Measurements from ENCODE around the gene INKA2.

INKA2 gene

GRCh38 chr1:111768625-111769024 is 29.4 kb upstream of the INKA2 start:
- TF ChIP-seq CTCF (IDR thresholded peaks at IDR 0.05; ENCODE audit: low read depth, low read length, missing control alignments): no peak
- no peak overlapping the region for H3K4me3 ChIP-seq (ENCODE audit: low read depth, low read length)
- DNase-seq (ENCODE audit: low read depth): no peak
- in situ Hi-C loops (cut with HindIII; ENCODE audit: low sequenced_read_pairs): loop anchor here (25.0 kb wide), 1 partner anchor 556 kb away; the partner anchor contains the start of gene DENND2D

DNA sequence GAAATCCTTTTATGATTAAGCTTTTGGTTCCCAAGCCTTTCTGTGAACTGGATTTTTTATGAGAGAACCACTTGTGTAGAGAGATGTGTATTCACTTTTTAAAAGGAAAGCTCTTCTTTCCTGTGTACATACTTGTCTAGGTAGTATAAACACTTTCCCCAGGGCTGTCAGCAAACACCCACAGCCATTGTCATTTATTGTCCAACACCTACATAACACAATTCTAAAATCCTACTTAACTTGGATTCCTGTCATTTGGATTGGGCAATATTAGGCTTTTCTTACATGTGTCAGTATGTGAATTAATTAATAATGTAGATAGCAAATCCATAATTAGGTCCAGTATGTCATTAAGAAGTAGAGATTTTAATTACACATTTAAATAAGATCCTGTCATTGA is 28.8 kb upstream of the INKA2 start:
- in situ Hi-C loops (cut with HindIII; ENCODE audit: low sequenced_read_pairs): loop anchor here (25.0 kb wide), 1 partner anchor 556 kb away; the partner anchor contains the start of gene DENND2D
- TF ChIP-seq CTCF (IDR thresholded peaks at IDR 0.05; ENCODE audit: low read depth, low read length, missing control alignments): no peak
- H3K4me3 ChIP-seq (ENCODE audit: low read depth, low read length): no peak overlapping the region
- DNase-seq (ENCODE audit: low read depth): no peak

DNA sequence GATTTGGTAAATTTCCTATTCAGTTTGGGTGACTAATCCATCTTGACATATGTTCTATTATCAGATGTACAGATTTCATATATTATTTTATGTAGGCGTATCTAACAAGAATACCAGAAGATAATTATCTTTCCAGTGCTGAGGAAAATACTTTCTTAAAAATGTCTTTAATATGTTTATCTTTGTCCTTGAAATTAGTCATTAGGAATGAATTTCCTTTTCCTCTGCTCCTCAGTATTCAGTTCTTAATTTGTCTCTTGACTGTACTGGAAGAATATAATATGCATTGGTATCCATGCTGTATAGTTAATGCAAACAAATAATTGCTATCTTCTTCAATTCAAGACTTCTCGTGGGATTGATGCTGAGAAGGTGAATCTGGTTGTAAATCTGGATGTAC is 23.1 kb upstream of the INKA2 start:
- H3K4me3 ChIP-seq (ENCODE audit: low read depth, low read length): no peak overlapping the region
- no peak for DNase-seq (ENCODE audit: low read depth)
- in situ Hi-C loops (cut with HindIII; ENCODE audit: low sequenced_read_pairs): loop anchor here (25.0 kb wide), 1 partner anchor 550 kb away; the partner anchor contains the start of gene DENND2D
- TF ChIP-seq CTCF (IDR thresholded peaks at IDR 0.05; ENCODE audit: low read depth, low read length, missing control alignments): no peak

- TF ChIP-seq CTCF (IDR thresholded peaks at IDR 0.05; ENCODE audit: low read depth, low read length, missing control alignments): no peak
- DNase-seq (ENCODE audit: low read depth): no peak
- in situ Hi-C loops (cut with HindIII; ENCODE audit: low sequenced_read_pairs): loop anchor here (25.0 kb wide), 1 partner anchor 549 kb away; the partner anchor contains the start of gene DENND2D
- H3K4me3 ChIP-seq (ENCODE audit: low read depth, low read length): no peak overlapping the region
These were observed 22.5 kb upstream of the INKA2 start for GRCh38 chr1:111761717-111762116.

GRCh38 chr1:111758373-111758772 is 19.2 kb upstream of the INKA2 start:
- in situ Hi-C loops (cut with HindIII; ENCODE audit: low sequenced_read_pairs): loop anchor here (25.0 kb wide), 1 partner anchor 546 kb away; the partner anchor contains the start of gene DENND2D
- DNase-seq (ENCODE audit: low read depth): no peak
- TF ChIP-seq CTCF (IDR thresholded peaks at IDR 0.05; ENCODE audit: low read depth, low read length, missing control alignments): peak; percentile 13
- H3K4me3 ChIP-seq (ENCODE audit: low read depth, low read length): no peak overlapping the region

GRCh38 chr1:111756124-111756513 is 16.9 kb upstream of the INKA2 start:
- peak overlapping the region; percentile 93 for H3K4me3 ChIP-seq (ENCODE audit: low read depth, low read length)
- DNase-seq (ENCODE audit: low read depth): no peak
- in situ Hi-C loops (cut with HindIII; ENCODE audit: low sequenced_read_pairs): loop anchor here (25.0 kb wide), 1 partner anchor 544 kb away; the partner anchor contains the start of gene DENND2D
- TF ChIP-seq CTCF (IDR thresholded peaks at IDR 0.05; ENCODE audit: low read depth, low read length, missing control alignments): no peak
